ENCODE data around the gene PKHD1. TPM values are rescaled to one million over a fixed set of nuclear protein-coding genes. Genes with fewer than 3 reads are reported as not detected.

Gene PKHD1
- total RNA-seq, 1 donor from 2014 or later = 0.16 TPM

DNA sequence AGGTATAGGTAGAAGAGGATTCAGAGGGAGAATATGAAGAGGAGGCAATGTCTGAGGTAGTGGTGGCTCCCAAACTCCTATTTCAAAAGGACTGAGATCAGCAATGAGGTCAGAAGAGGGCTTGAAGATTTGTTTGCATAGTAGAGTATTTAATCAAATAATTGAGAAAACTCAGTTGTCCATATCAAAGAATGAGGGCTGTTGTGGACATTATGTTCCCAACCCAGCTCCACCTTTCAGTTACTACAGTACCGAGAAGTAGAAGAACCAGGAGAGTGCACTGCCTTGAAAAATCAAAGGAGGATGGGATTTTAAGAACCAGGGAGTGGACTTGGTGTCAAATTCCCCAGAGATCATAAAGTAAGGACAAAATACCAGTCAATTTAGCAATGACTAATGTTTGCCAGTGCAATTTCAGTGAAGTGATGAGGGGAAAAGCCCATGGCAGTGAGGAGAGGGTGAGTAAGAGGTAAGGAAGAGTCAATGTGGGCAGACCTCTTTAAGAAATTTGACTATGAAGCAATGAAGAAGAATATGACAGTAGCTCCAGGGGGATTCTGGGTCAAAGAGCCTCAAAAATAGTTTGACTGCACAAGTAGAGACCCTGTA, 382.4 kb downstream of the PKHD1 start:
- no peaks in the 10 kb centered on the region for H3K36me3 Mint-ChIP-seq (ENCODE audit: low read depth)

GRCh38 chr6:51702851-51703250, 384.6 kb downstream of the PKHD1 start:
- Mint-ChIP-seq H3K36me3 (ENCODE audit: low read depth) (no peaks in the 10 kb centered on the region), H3K4me3 (no peak overlapping the region), H3K9me3 (peaks cover 6% of the 10 kb centered on the region), H3K27ac (ENCODE audit: unreplicated experiment) (no peak overlapping the region), H3K4me1 (no peaks in the 10 kb centered on the region), H3K27me3 (ENCODE audit: low read depth) (no peaks in the 10 kb centered on the region)
- TF ChIP-seq, protein P1, sequence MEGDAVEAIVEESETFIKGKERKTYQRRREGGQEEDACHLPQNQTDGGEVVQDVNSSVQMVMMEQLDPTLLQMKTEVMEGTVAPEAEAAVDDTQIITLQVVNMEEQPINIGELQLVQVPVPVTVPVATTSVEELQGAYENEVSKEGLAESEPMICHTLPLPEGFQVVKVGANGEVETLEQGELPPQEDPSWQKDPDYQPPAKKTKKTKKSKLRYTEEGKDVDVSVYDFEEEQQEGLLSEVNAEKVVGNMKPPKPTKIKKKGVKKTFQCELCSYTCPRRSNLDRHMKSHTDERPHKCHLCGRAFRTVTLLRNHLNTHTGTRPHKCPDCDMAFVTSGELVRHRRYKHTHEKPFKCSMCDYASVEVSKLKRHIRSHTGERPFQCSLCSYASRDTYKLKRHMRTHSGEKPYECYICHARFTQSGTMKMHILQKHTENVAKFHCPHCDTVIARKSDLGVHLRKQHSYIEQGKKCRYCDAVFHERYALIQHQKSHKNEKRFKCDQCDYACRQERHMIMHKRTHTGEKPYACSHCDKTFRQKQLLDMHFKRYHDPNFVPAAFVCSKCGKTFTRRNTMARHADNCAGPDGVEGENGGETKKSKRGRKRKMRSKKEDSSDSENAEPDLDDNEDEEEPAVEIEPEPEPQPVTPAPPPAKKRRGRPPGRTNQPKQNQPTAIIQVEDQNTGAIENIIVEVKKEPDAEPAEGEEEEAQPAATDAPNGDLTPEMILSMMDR (conservative IDR thresholded peaks at IDR 0.05) = no peak
- DNase-seq (ENCODE audit: low read depth, low spot score) = no peak

More for the DNA sequence above, 382.4 kb downstream of the PKHD1 start:
- Mint-ChIP-seq H3K9me3 (peaks cover 9% of the 10 kb centered on the region), H3K4me3 (no peak overlapping the region), H3K4me1 (no peaks in the 10 kb centered on the region), H3K27ac (ENCODE audit: unreplicated experiment) (no peak overlapping the region), H3K27me3 (ENCODE audit: low read depth) (no peaks in the 10 kb centered on the region)
- no peak for DNase-seq (ENCODE audit: low read depth, low spot score)
- TF ChIP-seq, protein P1 (conservative IDR thresholded peaks at IDR 0.05) = no peak

DNA sequence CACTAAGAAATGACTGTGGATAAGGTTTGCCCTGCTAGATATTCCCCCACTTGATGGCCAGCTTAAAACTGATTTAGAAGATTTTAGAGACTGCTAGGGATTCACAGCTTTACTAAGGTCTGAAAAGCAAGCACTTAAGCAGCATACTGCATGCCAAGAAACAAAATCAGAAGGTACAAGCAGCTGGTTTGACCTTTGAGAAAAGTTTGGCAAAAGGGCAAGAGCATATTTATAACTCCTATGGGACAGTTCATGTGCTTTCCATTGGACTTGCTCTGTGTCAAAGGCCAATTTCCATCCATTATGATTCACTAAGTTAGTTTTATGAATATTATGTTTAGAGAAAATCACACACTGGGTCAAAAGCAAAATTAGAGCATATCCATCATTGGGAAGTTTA, 402.8 kb downstream of the PKHD1 start:
- Mint-ChIP-seq H3K9me3 (peaks cover 5% of the 10 kb centered on the region), H3K36me3 (ENCODE audit: low read depth) (no peaks in the 10 kb centered on the region), H3K27ac (ENCODE audit: unreplicated experiment) (no peak overlapping the region), H3K27me3 (ENCODE audit: low read depth) (no peaks in the 10 kb centered on the region), H3K4me1 (peaks cover 2% of the 10 kb centered on the region), H3K4me3 (no peak overlapping the region)
- no peak for DNase-seq (ENCODE audit: low read depth, low spot score)
- TF ChIP-seq, protein P1 (conservative IDR thresholded peaks at IDR 0.05) = no peak

GRCh38 chr6:51684038-51684437, 403.4 kb downstream of the PKHD1 start:
- Mint-ChIP-seq H3K27ac (ENCODE audit: unreplicated experiment) (no peak overlapping the region), H3K27me3 (ENCODE audit: low read depth) (no peaks in the 10 kb centered on the region), H3K4me1 (peaks cover 8% of the 10 kb centered on the region), H3K36me3 (ENCODE audit: low read depth) (no peaks in the 10 kb centered on the region), H3K4me3 (no peak overlapping the region), H3K9me3 (peaks cover 5% of the 10 kb centered on the region)
- TF ChIP-seq, protein P1 (conservative IDR thresholded peaks at IDR 0.05) = no peak
- no peak for DNase-seq (ENCODE audit: low read depth, low spot score)

- no peak for DNase-seq (ENCODE audit: low read depth, low spot score)
- H3K27ac Mint-ChIP-seq (ENCODE audit: unreplicated experiment) = no peak overlapping the region
- H3K9me3 Mint-ChIP-seq = peaks cover 2% of the 10 kb centered on the region
- no peaks in the 10 kb centered on the region for H3K27me3 Mint-ChIP-seq (ENCODE audit: low read depth)
- H3K36me3 Mint-ChIP-seq (ENCODE audit: low read depth) = no peaks in the 10 kb centered on the region
- no peak overlapping the region for H3K4me3 Mint-ChIP-seq
- H3K4me1 Mint-ChIP-seq = peaks cover 27% of the 10 kb centered on the region
- TF ChIP-seq, protein P1 (conservative IDR thresholded peaks at IDR 0.05) = no peak
Measured at GRCh38 chr6:51678905-51679620, 408.4 kb downstream of the PKHD1 start.

All from neural crest cell (in vitro differentiated cells).